IMR-90 (cell line): ENCODE data around the gene RIMS3. TPM values are rescaled to one million over a fixed set of nuclear protein-coding genes. Genes with fewer than 3 reads are reported as not detected.

Source experiments
- ATAC-seq: fragments of 200-7000 bp; cut with Tn5 transposase; 2 replicates; pipeline ENCODE4 v1.9.1; 2020; ENCODE audit warnings: low read depth, mild to moderate bottlenecking, moderate library complexity
- BruUV-seq: library from RNA; stranded (reverse); fragments of 400-500 nt; replicated peaks from 2 replicates; lab custom pipeline; 2021; lab: Mats Ljungman, UMichigan
- CTCF ChIA-PET: fragments of 300-600 bp; formaldehyde crosslinking; extraction: SDS; loops from one replicate; lab custom pipeline; 2021; ENCODE audit warnings: antibody characterized with exemption; lab: Yijun Ruan, JAX
- POLR2A ChIA-PET: fragments of 300-600 bp; sonication (Branson Sonifier 250); formaldehyde crosslinking; loops from one replicate; lab custom pipeline; 2022; ENCODE audit warnings: antibody characterized with exemption; ENCODE audit not compliant: unreplicated experiment; lab: Charles Lee
- DNase-seq: peaks from one replicate; pipeline ENCODE4 v3.0.0; 2013
- H2AFZ ChIP-seq: replicated peaks from 2 replicates; pipeline ENCODE3; 2013; ENCODE audit warnings: low read length, mild to moderate bottlenecking; ENCODE audit not compliant: poor library complexity
- H2AK5ac ChIP-seq: 2 replicates; pipeline ENCODE4 v1.6.1; 2013; ENCODE audit warnings: low read depth, low read length, inconsistent platforms
- H2AK9ac ChIP-seq: replicated peaks from 2 replicates; pipeline ENCODE3; 2013; ENCODE audit warnings: mild to moderate bottlenecking, low read depth, low read length, moderate library complexity; ENCODE audit not compliant: poor library complexity
- H2BK120ac ChIP-seq: 2 replicates; pipeline ENCODE4 v1.6.1; 2013; ENCODE audit warnings: low read depth, low read length, inconsistent platforms
- H2BK15ac ChIP-seq: 3 replicates; pipeline ENCODE4 v1.6.1; 2013; ENCODE audit warnings: low read depth, low read length, inconsistent platforms
- H2BK20ac ChIP-seq: 2 replicates; pipeline ENCODE4 v1.6.1; 2013; ENCODE audit warnings: low read depth, mild to moderate bottlenecking, inconsistent platforms, low read length, moderate library complexity
- H2BK5ac ChIP-seq: 2 replicates; pipeline ENCODE4 v1.6.1; 2013; ENCODE audit warnings: mild to moderate bottlenecking, low read depth, low read length, inconsistent platforms; ENCODE audit not compliant: poor library complexity, severe bottlenecking
- H3K14ac ChIP-seq: replicated peaks from 2 replicates; pipeline ENCODE4 v1.6.1; 2013; ENCODE audit warnings: low read depth, low read length, inconsistent platforms
- H3K18ac ChIP-seq: 2 replicates; pipeline ENCODE4 v1.6.1; 2013; ENCODE audit warnings: low read depth, low read length, control low read depth
- H3K23ac ChIP-seq: 2 replicates; pipeline ENCODE4 v1.6.1; 2013; ENCODE audit warnings: low read depth, low read length, inconsistent platforms
- H3K27ac ChIP-seq: 2 replicates; pipeline ENCODE4 v1.5.1; 2013; ENCODE audit warnings: mild to moderate bottlenecking, control low read depth, low read length; ENCODE audit not compliant: insufficient read depth
- H3K27me3 ChIP-seq: 2 replicates; pipeline ENCODE4 v1.6.1; 2013; ENCODE audit warnings: low read length; ENCODE audit not compliant: control insufficient read depth, insufficient read depth
- H3K36me3 ChIP-seq: 2 replicates; pipeline ENCODE4 v1.6.1; 2013; ENCODE audit warnings: low read length, mixed read lengths; ENCODE audit not compliant: control insufficient read depth, insufficient read depth
- H3K4ac ChIP-seq: 2 replicates; pipeline ENCODE4 v1.6.1; 2013; ENCODE audit warnings: low read depth, low read length, inconsistent platforms
- H3K4me1 ChIP-seq: 2 replicates; pipeline ENCODE4 v1.6.1; 2013; ENCODE audit warnings: low read length, mixed read lengths; ENCODE audit not compliant: control insufficient read depth, insufficient read depth
- H3K4me2 ChIP-seq: 2 replicates; pipeline ENCODE4 v1.6.1; 2013; ENCODE audit warnings: low read depth, mild to moderate bottlenecking, control low read depth, low read length, moderate library complexity
- H3K4me3 ChIP-seq: 2 replicates; pipeline ENCODE4 v1.5.1; 2013; ENCODE audit warnings: low read depth, mild to moderate bottlenecking, control low read depth, low read length, moderate library complexity; ENCODE audit not compliant: insufficient read depth
- H3K56ac ChIP-seq: 2 replicates; pipeline ENCODE4 v1.6.1; 2013; ENCODE audit warnings: low read length, inconsistent platforms; ENCODE audit not compliant: insufficient read depth; ENCODE audit errors: extremely low read depth
- H3K79me1 ChIP-seq, 2 experiments: 2 replicates each; pipeline ENCODE4 v1.6.1; 2013; ENCODE audit warnings: low read length in 2 of 2, inconsistent platforms in 1 of 2, low read depth in 1 of 2
- H3K9ac ChIP-seq: 2 replicates; pipeline ENCODE4 v1.6.1; 2013; ENCODE audit warnings: low read depth, low read length, control low read depth
- H3K9me1 ChIP-seq: 2 replicates; pipeline ENCODE4 v1.6.1; 2013; ENCODE audit warnings: low read length, inconsistent platforms; ENCODE audit not compliant: insufficient read depth
- H3K9me3 ChIP-seq: 2 replicates; pipeline ENCODE4 v1.6.1; 2013; ENCODE audit warnings: low read length; ENCODE audit not compliant: control insufficient read depth, insufficient read depth
- H4K20me1 ChIP-seq: 2 replicates; pipeline ENCODE4 v1.6.1; 2013; ENCODE audit warnings: low read length, inconsistent platforms; ENCODE audit not compliant: insufficient read depth
- H4K5ac ChIP-seq: 2 replicates; pipeline ENCODE4 v1.6.1; 2013; ENCODE audit warnings: mild to moderate bottlenecking, low read depth, low read length, control low read depth
- H4K8ac ChIP-seq, 2 experiments: 2 replicates each; pipeline ENCODE4 v1.6.1; 2013; ENCODE audit warnings: low read depth in 2 of 2, low read length in 2 of 2, control low read depth in 1 of 2, inconsistent platforms in 1 of 2
- H4K91ac ChIP-seq: 2 replicates; pipeline ENCODE4 v1.6.1; 2013; ENCODE audit warnings: low read depth, low read length, inconsistent platforms; ENCODE audit not compliant: insufficient read depth
- BHLHE40 ChIP-seq: fragments of 150-350 bp; IDR thresholded peaks from 2 replicates; pipeline ENCODE4 v1.6.1; 2016; ENCODE audit warnings: mild to moderate bottlenecking, low read depth, low read length
- CEBPB ChIP-seq: IDR thresholded peaks from 2 replicates; pipeline ENCODE4 v1.6.1; 2012; ENCODE audit warnings: low read depth, low read length, improper control_type of control experiment
- CHD1 ChIP-seq: IDR thresholded peaks from 2 replicates; pipeline ENCODE4 v1.6.1; 2012; ENCODE audit warnings: low read depth, low read length, improper control_type of control experiment
- ELK1 ChIP-seq: fragments of 150-350 bp; IDR thresholded peaks from 2 replicates; pipeline ENCODE4 v1.6.1; 2016; ENCODE audit warnings: low read depth, mild to moderate bottlenecking, low read length, moderate library complexity, borderline replicate concordance
- FOS ChIP-seq: fragments of 150-350 bp; IDR thresholded peaks from 2 replicates; pipeline ENCODE4 v1.6.1; 2016; ENCODE audit warnings: low read depth, low read length
- MAFK ChIP-seq: IDR thresholded peaks from 2 replicates; pipeline ENCODE4 v1.6.1; 2012; ENCODE audit warnings: low read depth, low read length, improper control_type of control experiment
- MAZ ChIP-seq: IDR thresholded peaks from 2 replicates; pipeline ENCODE4 v1.6.1; 2012; ENCODE audit warnings: low read depth, mild to moderate bottlenecking, low read length, improper control_type of control experiment, moderate library complexity, borderline replicate concordance
- MXI1 ChIP-seq: IDR thresholded peaks from 2 replicates; pipeline ENCODE4 v1.6.1; 2012; ENCODE audit warnings: low read depth, mild to moderate bottlenecking, low read length, moderate library complexity, borderline replicate concordance
- NFE2L2 ChIP-seq: fragments of 150-350 bp; IDR thresholded peaks from 2 replicates; pipeline ENCODE4 v1.6.1; 2016; ENCODE audit warnings: low read depth, mild to moderate bottlenecking, low read length
- POLR2A ChIP-seq: IDR thresholded peaks from 2 replicates; pipeline ENCODE4 v1.6.1; 2012; ENCODE audit warnings: mild to moderate bottlenecking, low read depth, low read length
- RAD21 ChIP-seq: IDR thresholded peaks from 2 replicates; pipeline ENCODE4 v1.6.1; 2012; ENCODE audit warnings: low read length, improper control_type of control experiment
- RCOR1 ChIP-seq: IDR thresholded peaks from 2 replicates; pipeline ENCODE4 v1.6.1; 2012; ENCODE audit warnings: mild to moderate bottlenecking, low read length, improper control_type of control experiment; ENCODE audit not compliant: insufficient replicate concordance
- RFX5 ChIP-seq: IDR thresholded peaks from 2 replicates; pipeline ENCODE4 v1.8.0; 2012; ENCODE audit warnings: low read depth, mild to moderate bottlenecking, low read length, moderate library complexity
- SMC3 ChIP-seq: fragments of 150-350 bp; IDR thresholded peaks from 2 replicates; pipeline ENCODE4 v1.6.1; 2016; ENCODE audit warnings: low read depth, mild to moderate bottlenecking, antibody characterized with exemption, low read length, moderate library complexity
- USF2 ChIP-seq: fragments of 150-350 bp; IDR thresholded peaks from 2 replicates; pipeline ENCODE4 v1.6.1; 2017; ENCODE audit warnings: mild to moderate bottlenecking, antibody characterized with exemption, low read length, low read depth
- WGBS, 2 experiments: methylation state at CpG; one replicate each; pipeline versions ENCODE4 v1.1.5 to v1.1.7; 2013; ENCODE audit warnings: missing lambda C conversion rate in 2 of 2; ENCODE audit not compliant: insufficient read length in 1 of 2; ENCODE audit errors: extremely low coverage in 2 of 2; 5-methylcytosine and 5-hydroxymethylcytosine counted together
- dilution Hi-C: fragments of 300-500 bp; cut with HindIII; formaldehyde crosslinking; loops from one replicate; pipeline ENCODE4 v1.14.3; 2018; ENCODE audit warnings: low sequenced_read_pairs; ENCODE audit not compliant: unreplicated experiment
- in situ Hi-C: fragments of 300-500 bp; cut with MboI; formaldehyde crosslinking; loops from 3 replicates; pipeline ENCODE4 v1.14.3; 2019; ENCODE audit warnings: low sequenced_read_pairs, inconsistent platforms, mixed read lengths
- intact Hi-C: fragments of 100-400 bp; cut with micrococcal nuclease; formaldehyde crosslinking; loops from 2 replicates; pipeline ENCODE4 v1.10.0; 2022
- polyA plus RNA-seq, 3 experiments: library from polyadenylated mRNA; depleted of rRNA; stranded (reverse); fragments of >200 nt; gene quantifications; 2 replicates each; pipeline ENCODE4 v1.2.3, GENCODE V29; 2012; ENCODE audit warnings: low replicate concordance in 1 of 3
- total RNA-seq: library from RNA; depleted of rRNA; stranded (reverse); fragments of >200 nt; gene quantifications from 2 replicates; pipeline ENCODE4 v1.2.3, GENCODE V29; 2012
- TF ChIP-seq, protein P1 (sequence below): conservative IDR thresholded peaks from 2 replicates; pipeline ENCODE4 v1.5.1; 2012; ENCODE audit warnings: mild to moderate bottlenecking, low read depth, low read length, improper control_type of control experiment

RIMS3 gene
- total and polyA plus RNA-seq, 2 of the 4 experiments (the other 2 are of a cell fraction), result 0.10 to 0.36 TPM

- H3K23ac ChIP-seq, result no peak overlapping the region
- H3K9me1 ChIP-seq, result peaks cover 4% of the 10 kb centered on the region; the same call in 1 of the 2 replicates
- no peaks in the 10 kb centered on the region; the same call in 1 of the 2 replicates for H3K4me1 ChIP-seq
- WGBS, 2 experiments, result 7% methylated on average over 3 of the region's 7 CpGs; no CpG with 5 or more reads in 1 of the 2 experiments
- H3K4me3 ChIP-seq, result no peak overlapping the region
- no peaks in the 10 kb centered on the region for H3K36me3 ChIP-seq
- no TSS peak for BruUV-seq
- H4K5ac ChIP-seq, result no peak overlapping the region
- H2AK9ac ChIP-seq, result no peak overlapping the region
- H3K18ac ChIP-seq, result no peak overlapping the region
- no peaks in the 10 kb centered on the region for H4K20me1 ChIP-seq
- dilution Hi-C loops, result no loop called here
- H2AK5ac ChIP-seq, result no peak overlapping the region
- no peak overlapping the region for H3K4me2 ChIP-seq
- no peak overlapping the region for H3K9ac ChIP-seq
- no peak overlapping the region for H2BK20ac ChIP-seq
- ChIA-PET CTCF (interaction anchor here (0.6 kb wide), 1 partner anchor 26 kb away, joined by 3 read pairs; no protein-coding TSS in a partner anchor), POLR2A (no interaction called here)
- in situ Hi-C loops, result no loop called here
- H3K9me3 ChIP-seq, result peaks cover 3% of the 10 kb centered on the region; the same call in 1 of the 2 replicates
- H3K14ac ChIP-seq, result no peak overlapping the region
- no peak for ATAC-seq
- no peak overlapping the region for H2BK120ac ChIP-seq
- H3K27ac ChIP-seq, result no peak overlapping the region
- intact Hi-C loops, result no loop called here
- no peak overlapping the region for H2AFZ ChIP-seq
- H4K8ac ChIP-seq, result no peak overlapping the region
- H3K27me3 ChIP-seq, result peaks cover 49% of the 10 kb centered on the region
- no peak for DNase-seq
- no peak overlapping the region for H3K56ac ChIP-seq
- TF ChIP-seq CHD1, result no peak
- TF ChIP-seq USF2, result no peak
- no peak for TF ChIP-seq MAZ
- no peak for TF ChIP-seq RFX5
- no peak for TF ChIP-seq MXI1
- TF ChIP-seq BHLHE40, result no peak
- TF ChIP-seq FOS, result no peak
- TF ChIP-seq RCOR1, result no peak
- TF ChIP-seq ELK1, result no peak
- no peak for TF ChIP-seq SMC3
- no peak for TF ChIP-seq POLR2A
- no peak for TF ChIP-seq MAFK
- no peak for TF ChIP-seq CEBPB
- TF ChIP-seq, protein P1, sequence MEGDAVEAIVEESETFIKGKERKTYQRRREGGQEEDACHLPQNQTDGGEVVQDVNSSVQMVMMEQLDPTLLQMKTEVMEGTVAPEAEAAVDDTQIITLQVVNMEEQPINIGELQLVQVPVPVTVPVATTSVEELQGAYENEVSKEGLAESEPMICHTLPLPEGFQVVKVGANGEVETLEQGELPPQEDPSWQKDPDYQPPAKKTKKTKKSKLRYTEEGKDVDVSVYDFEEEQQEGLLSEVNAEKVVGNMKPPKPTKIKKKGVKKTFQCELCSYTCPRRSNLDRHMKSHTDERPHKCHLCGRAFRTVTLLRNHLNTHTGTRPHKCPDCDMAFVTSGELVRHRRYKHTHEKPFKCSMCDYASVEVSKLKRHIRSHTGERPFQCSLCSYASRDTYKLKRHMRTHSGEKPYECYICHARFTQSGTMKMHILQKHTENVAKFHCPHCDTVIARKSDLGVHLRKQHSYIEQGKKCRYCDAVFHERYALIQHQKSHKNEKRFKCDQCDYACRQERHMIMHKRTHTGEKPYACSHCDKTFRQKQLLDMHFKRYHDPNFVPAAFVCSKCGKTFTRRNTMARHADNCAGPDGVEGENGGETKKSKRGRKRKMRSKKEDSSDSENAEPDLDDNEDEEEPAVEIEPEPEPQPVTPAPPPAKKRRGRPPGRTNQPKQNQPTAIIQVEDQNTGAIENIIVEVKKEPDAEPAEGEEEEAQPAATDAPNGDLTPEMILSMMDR, result no peak
- no peak for TF ChIP-seq RAD21
- TF ChIP-seq NFE2L2, result no peak
- H2BK5ac ChIP-seq, result no peak overlapping the region
- H3K4ac ChIP-seq, result no peak overlapping the region
- H3K79me1 ChIP-seq, result no peaks in the 10 kb centered on the region
- no peak overlapping the region for H2BK15ac ChIP-seq
- no peak overlapping the region for H4K91ac ChIP-seq
These were observed 5.9 kb downstream of the RIMS3 start for GRCh38 chr1:40659649-40659947.
